WTC11 (cell line): ENCODE measurements around the gene UGGT1. TPM values are rescaled to one million over a fixed set of nuclear protein-coding genes. Genes with fewer than 3 reads are reported as not detected.

Source experiments
- ATAC-seq: fragments of 200-7000 bp; cut with Tn5 transposase; 2 replicates; pipeline ENCODE4 v1.10.0; 2021; ENCODE audit warnings: mild to moderate bottlenecking, moderate library complexity
- CTCF ChIA-PET: fragments of 300-600 bp; sonication (Branson Sonifier 250); formaldehyde crosslinking; loops from one replicate; lab custom pipeline; 2021; ENCODE audit warnings: antibody characterized with exemption; lab: Charles Lee
- POLR2A ChIA-PET: fragments of 350-600 bp; sonication (Branson Sonifier 250); formaldehyde crosslinking; loops from one replicate; lab custom pipeline; 2021; ENCODE audit warnings: antibody characterized with exemption; lab: Charles Lee
- DNase-seq: peaks from one replicate; pipeline ENCODE4 v3.0.0; 2021; ENCODE audit warnings: low spot score
- H3K27ac Mint-ChIP-seq: 2 replicates; pipeline ENCODE4 v1.8.0; 2021; ENCODE audit warnings: mixed read lengths
- H3K27me3 Mint-ChIP-seq: 2 replicates; pipeline ENCODE4 v1.8.0; 2021; ENCODE audit warnings: low read depth, mild to moderate bottlenecking, moderate library complexity, mixed read lengths
- H3K36me3 Mint-ChIP-seq: 2 replicates; pipeline ENCODE4 v1.8.0; 2021; ENCODE audit warnings: mixed read lengths
- H3K4me1 Mint-ChIP-seq: 2 replicates; pipeline ENCODE4 v1.8.0; 2022; ENCODE audit warnings: mixed read lengths
- H3K4me3 Mint-ChIP-seq: 2 replicates; pipeline ENCODE4 v1.8.0; 2021; ENCODE audit warnings: mild to moderate bottlenecking, moderate library complexity, mixed read lengths
- H3K9me3 Mint-ChIP-seq: 2 replicates; pipeline ENCODE4 v1.8.0; 2021; ENCODE audit warnings: mixed read lengths
- CTCF ChIP-seq: fragments of 200-600 bp; IDR thresholded peaks from 2 replicates; pipeline ENCODE4 v1.8.0; 2022; ENCODE audit warnings: antibody characterized with exemption
- E2F1 ChIP-seq: sonication (generic); formaldehyde crosslinking; IDR thresholded peaks from 2 replicates; pipeline ENCODE4 v1.8.0; 2022; ENCODE audit warnings: mild to moderate bottlenecking, missing genetic modification reagents
- ERG ChIP-seq: fragments of 250-450 bp; sonication (Bioruptor Pico); IDR thresholded peaks from 2 replicates; pipeline ENCODE4 v1.8.0; 2021; ENCODE audit warnings: mild to moderate bottlenecking
- FOXJ3 ChIP-seq: sonication (generic); formaldehyde crosslinking; IDR thresholded peaks from 2 replicates; pipeline ENCODE4 v1.9.0; 2021; ENCODE audit warnings: missing genetic modification reagents, mild to moderate bottlenecking, borderline replicate concordance
- HMGXB4 ChIP-seq: sonication (generic); formaldehyde crosslinking; IDR thresholded peaks from 2 replicates; pipeline ENCODE4 v1.8.1; 2023; ENCODE audit warnings: mild to moderate bottlenecking, moderate library complexity, missing genetic modification reagents
- IRF1 ChIP-seq: sonication (generic); formaldehyde crosslinking; IDR thresholded peaks from 2 replicates; pipeline ENCODE4 v1.8.0; 2023; ENCODE audit warnings: missing genetic modification reagents
- NR1H2 ChIP-seq: sonication (generic); formaldehyde crosslinking; IDR thresholded peaks from 2 replicates; pipeline ENCODE4 v1.9.0; 2021; ENCODE audit warnings: mild to moderate bottlenecking, moderate library complexity, missing genetic modification reagents
- PRRX2 ChIP-seq: fragments of 250-450 bp; sonication (Bioruptor Pico); IDR thresholded peaks from 2 replicates; pipeline ENCODE4 v1.8.0; 2021; ENCODE audit warnings: mild to moderate bottlenecking
- ZBTB43 ChIP-seq: sonication (generic); formaldehyde crosslinking; IDR thresholded peaks from 2 replicates; pipeline ENCODE4 v1.8.1; 2023; ENCODE audit warnings: mild to moderate bottlenecking, missing genetic modification reagents
- ZMAT4 ChIP-seq: fragments of 250-450 bp; sonication (Bioruptor Pico); IDR thresholded peaks from 2 replicates; pipeline ENCODE4 v1.9.0; 2021; ENCODE audit warnings: mild to moderate bottlenecking
- ZNF121 ChIP-seq: sonication (generic); formaldehyde crosslinking; IDR thresholded peaks from 2 replicates; pipeline ENCODE4 v1.8.0; 2023; ENCODE audit warnings: missing genetic modification reagents
- ZNF138 ChIP-seq: sonication (generic); formaldehyde crosslinking; conservative IDR thresholded peaks from 2 replicates; pipeline ENCODE4 v1.8.1; 2022; ENCODE audit warnings: mild to moderate bottlenecking, moderate library complexity, missing genetic modification reagents
- ZNF219 ChIP-seq: sonication (generic); formaldehyde crosslinking; IDR thresholded peaks from 2 replicates; pipeline ENCODE4 v1.8.0; 2023; ENCODE audit warnings: missing genetic modification reagents, mild to moderate bottlenecking, borderline replicate concordance
- ZNF232 ChIP-seq: sonication (generic); formaldehyde crosslinking; IDR thresholded peaks from 2 replicates; pipeline ENCODE4 v1.8.0; 2022; ENCODE audit warnings: mild to moderate bottlenecking, missing genetic modification reagents
- ZNF416 ChIP-seq: fragments of 250-450 bp; sonication (Bioruptor Pico); IDR thresholded peaks from 2 replicates; pipeline ENCODE4 v1.9.0; 2021; ENCODE audit warnings: mild to moderate bottlenecking, inconsistent platforms
- ZNF423 ChIP-seq: fragments of 250-450 bp; sonication (Bioruptor Pico); IDR thresholded peaks from 2 replicates; pipeline ENCODE4 v2.1.2; 2022; ENCODE audit warnings: mild to moderate bottlenecking, moderate library complexity
- ZNF671 ChIP-seq: fragments of 250-450 bp; sonication (Bioruptor Pico); IDR thresholded peaks from 2 replicates; pipeline ENCODE4 v1.8.0; 2021; ENCODE audit warnings: mild to moderate bottlenecking
- total RNA-seq: library from RNA; stranded (reverse); gene quantifications from 3 replicates; pipeline ENCODE4 v1.2.3, GENCODE V29; 2021

UGGT1 gene
- total RNA-seq, 1 experiment from 2014 or later: 57.9 TPM

GRCh38 chr2:128108166-128108565 is 17.2 kb downstream of the UGGT1 start:
- peaks cover 30% of the 10 kb centered on the region for H3K36me3 Mint-ChIP-seq
- no peaks in the 10 kb centered on the region for H3K27me3 Mint-ChIP-seq
- no peaks in the 10 kb centered on the region for H3K9me3 Mint-ChIP-seq
- no peak overlapping the region for H3K27ac Mint-ChIP-seq
- ChIA-PET CTCF (interaction anchor here (2.1 kb wide), 1 partner anchor 45 kb away, joined by 8 read pairs; no protein-coding TSS in a partner anchor), POLR2A (no interaction called here)
- DNase-seq: no peak
- H3K4me1 Mint-ChIP-seq: peaks cover 10% of the 10 kb centered on the region
- TF ChIP-seq NR1H2 (CRISPR knock-in tag) (no peak), FOXJ3 (no peak), ZMAT4 (CRISPR knock-in tag) (no peak), CTCF (no peak)
- H3K4me3 Mint-ChIP-seq: no peak overlapping the region
- ATAC-seq: no peak

- DNase-seq (no peak), ATAC-seq (no peak)
- CTCF ChIA-PET: interaction anchor here (2.1 kb wide), 1 partner anchor 46 kb away, joined by 8 read pairs; no protein-coding TSS in a partner anchor
- POLR2A ChIA-PET: no interaction called here
- Mint-ChIP-seq H3K9me3 (no peaks in the 10 kb centered on the region), H3K4me3 (no peak overlapping the region), H3K36me3 (peaks cover 28% of the 10 kb centered on the region), H3K27ac (no peak overlapping the region), H3K4me1 (peaks cover 10% of the 10 kb centered on the region), H3K27me3 (no peaks in the 10 kb centered on the region)
- TF ChIP-seq ZNF138 (CRISPR knock-in tag): no peak
- peak; percentile 70; the same call in 1 of the 2 replicates for TF ChIP-seq ZNF121 (CRISPR knock-in tag)
Measured at GRCh38 chr2:128109243-128109642, 18.2 kb downstream of the UGGT1 start.

- Mint-ChIP-seq H3K36me3 (peaks cover 65% of the 10 kb centered on the region), H3K4me1 (no peaks in the 10 kb centered on the region), H3K9me3 (no peaks in the 10 kb centered on the region), H3K27me3 (no peaks in the 10 kb centered on the region), H3K4me3 (no peak overlapping the region), H3K27ac (no peak overlapping the region)
- DNase-seq (no peak), ATAC-seq (no peak)
- ChIA-PET POLR2A (interaction anchor here (0.7 kb wide), 1 partner anchor 39 kb away, joined by 5 read pairs; no protein-coding TSS in a partner anchor), CTCF (no interaction called here)
- TF ChIP-seq IRF1 (no peak), CTCF (no peak), ZNF423 (CRISPR knock-in tag) (no peak), ZNF671 (no peak), ERG (CRISPR knock-in tag) (no peak), ZBTB43 (CRISPR knock-in tag) (no peak), ZNF416 (CRISPR knock-in tag) (no peak), PRRX2 (CRISPR knock-in tag) (no peak), HMGXB4 (CRISPR knock-in tag) (no peak), ZNF232 (CRISPR knock-in tag) (no peak), E2F1 (no peak), ZNF219 (no peak)
Measured at GRCh38 chr2:128115921-128116623, 25.1 kb downstream of the UGGT1 start.
